Measurements from ENCODE around the gene SIRPG.

GRCh38 chr20:1665345-1665744 is 7.8 kb upstream of the SIRPG start:
- TF ChIP-seq CTCF (IDR thresholded peaks at IDR 0.05; ENCODE audit: low read depth, low read length, missing input control) (no peak), RXRA (IDR thresholded peaks at IDR 0.05) (no peak), MAX (IDR thresholded peaks at IDR 0.05) (no peak), TAF1 (conservative IDR thresholded peaks at IDR 0.05) (no peak), HNF4A (conservative IDR thresholded peaks at IDR 0.05) (no peak), JUND (IDR thresholded peaks at IDR 0.05) (no peak), SP1 (IDR thresholded peaks at IDR 0.05) (no peak), EGR1 (IDR thresholded peaks at IDR 0.05; ENCODE audit: low read depth in 2 of 2) (no peak), RAD21 (IDR thresholded peaks at IDR 0.05) (no peak), YY1 (IDR thresholded peaks at IDR 0.05) (no peak), ZBTB33 (IDR thresholded peaks at IDR 0.05) (no peak), REST (IDR thresholded peaks at IDR 0.05) (no peak), NR2F2 (IDR thresholded peaks at IDR 0.05) (no peak)

Measured in liver (tissue), 3 donors.